Neutrophil (primary cell): ENCODE data around the gene SNAP47.

Experiments
- H3K27ac ChIP-seq: fragments of 200-600 bp; sonication (generic); 2 replicates; pipeline ENCODE4 v1.5.1; 2016; ENCODE audit warnings: mild to moderate bottlenecking, moderate library complexity
- H3K27me3 ChIP-seq: fragments of 200-600 bp; sonication (generic); 2 replicates; pipeline ENCODE4 v1.6.0; 2016; ENCODE audit warnings: mild to moderate bottlenecking
- H3K36me3 ChIP-seq: fragments of 200-600 bp; sonication (generic); 2 replicates; pipeline ENCODE4 v1.5.1; 2017
- H3K4me1 ChIP-seq, 2 experiments: fragments of 200-600 bp in 1 of 2; sonication (generic) in 1 of 2; 1 replicate in 1 of 2; 2 replicates in 1 of 2; pipeline versions ENCODE4 v1.5.1 to v1.6.1; 2013 to 2016; ENCODE audit warnings: low read depth in 1 of 2, low read length in 1 of 2, mild to moderate bottlenecking in 1 of 2, moderate library complexity in 1 of 2; ENCODE audit not compliant: control insufficient read depth in 1 of 2, insufficient read depth in 1 of 2
- H3K4me3 ChIP-seq, 2 experiments: fragments of 200-600 bp in 1 of 2; sonication (generic) in 1 of 2; 1 replicate in 1 of 2; 2 replicates in 1 of 2; pipeline ENCODE4 v1.5.1; 2013 to 2016; ENCODE audit warnings: low read depth in 1 of 2, low read length in 1 of 2, mild to moderate bottlenecking in 1 of 2, moderate library complexity in 1 of 2
- H3K9me3 ChIP-seq: fragments of 200-600 bp; sonication (generic); 2 replicates; pipeline ENCODE4 v1.5.1; 2016
- TF ChIP-seq, protein P1 (sequence below): fragments of 200-600 bp; sonication (generic); IDR thresholded peaks from 2 replicates; pipeline ENCODE4 v1.5.1; 2016; ENCODE audit warnings: antibody characterized with exemption

The SNAP47 gene

DNA sequence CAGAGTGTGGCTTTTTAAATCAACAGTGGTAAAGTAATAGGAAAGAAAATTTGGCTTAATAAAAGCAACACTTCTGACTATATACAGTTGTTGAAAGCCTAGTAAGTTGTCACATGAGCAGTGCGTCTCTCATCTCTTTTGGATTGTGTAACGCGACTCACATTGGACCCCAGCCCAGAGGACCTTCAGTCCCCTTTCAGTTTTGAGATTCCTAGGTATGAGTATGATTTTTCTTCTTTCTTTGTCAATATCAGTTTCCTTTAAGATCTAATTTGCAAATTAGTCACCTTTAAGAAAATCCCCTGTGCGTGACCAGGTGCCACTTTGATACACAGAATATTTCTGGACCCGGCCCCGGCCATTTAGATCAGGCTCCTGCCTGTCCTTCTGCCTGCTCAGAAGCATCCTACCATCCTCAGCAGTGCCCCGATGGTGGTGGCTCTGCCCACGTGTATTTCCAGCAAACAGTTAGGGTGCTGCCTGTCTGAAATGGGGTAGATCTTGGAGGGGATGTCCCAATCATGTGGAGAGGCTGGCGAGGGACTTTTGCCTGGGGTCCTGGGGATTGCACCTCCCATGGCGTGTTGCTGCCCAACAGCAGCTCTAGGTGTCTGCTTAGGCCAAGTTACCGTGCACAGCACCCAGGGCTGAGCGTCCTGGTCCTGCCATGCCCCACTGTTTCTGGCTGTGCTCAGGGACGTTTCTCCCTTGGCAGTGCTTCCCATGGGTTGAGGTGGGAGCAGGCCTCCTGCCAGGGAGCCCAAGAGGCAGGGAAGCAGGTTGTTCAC, 21.1 kb downstream of the SNAP47 start:
- no peaks in the 10 kb centered on the region for H3K27me3 ChIP-seq
- no peaks in the 10 kb centered on the region for H3K4me1 ChIP-seq
- TF ChIP-seq, protein P1, sequence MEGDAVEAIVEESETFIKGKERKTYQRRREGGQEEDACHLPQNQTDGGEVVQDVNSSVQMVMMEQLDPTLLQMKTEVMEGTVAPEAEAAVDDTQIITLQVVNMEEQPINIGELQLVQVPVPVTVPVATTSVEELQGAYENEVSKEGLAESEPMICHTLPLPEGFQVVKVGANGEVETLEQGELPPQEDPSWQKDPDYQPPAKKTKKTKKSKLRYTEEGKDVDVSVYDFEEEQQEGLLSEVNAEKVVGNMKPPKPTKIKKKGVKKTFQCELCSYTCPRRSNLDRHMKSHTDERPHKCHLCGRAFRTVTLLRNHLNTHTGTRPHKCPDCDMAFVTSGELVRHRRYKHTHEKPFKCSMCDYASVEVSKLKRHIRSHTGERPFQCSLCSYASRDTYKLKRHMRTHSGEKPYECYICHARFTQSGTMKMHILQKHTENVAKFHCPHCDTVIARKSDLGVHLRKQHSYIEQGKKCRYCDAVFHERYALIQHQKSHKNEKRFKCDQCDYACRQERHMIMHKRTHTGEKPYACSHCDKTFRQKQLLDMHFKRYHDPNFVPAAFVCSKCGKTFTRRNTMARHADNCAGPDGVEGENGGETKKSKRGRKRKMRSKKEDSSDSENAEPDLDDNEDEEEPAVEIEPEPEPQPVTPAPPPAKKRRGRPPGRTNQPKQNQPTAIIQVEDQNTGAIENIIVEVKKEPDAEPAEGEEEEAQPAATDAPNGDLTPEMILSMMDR, result no peak
- no peak overlapping the region for H3K27ac ChIP-seq
- no peak overlapping the region for H3K4me3 ChIP-seq
- no peaks in the 10 kb centered on the region for H3K9me3 ChIP-seq
- peaks cover 26% of the 10 kb centered on the region for H3K36me3 ChIP-seq

DNA sequence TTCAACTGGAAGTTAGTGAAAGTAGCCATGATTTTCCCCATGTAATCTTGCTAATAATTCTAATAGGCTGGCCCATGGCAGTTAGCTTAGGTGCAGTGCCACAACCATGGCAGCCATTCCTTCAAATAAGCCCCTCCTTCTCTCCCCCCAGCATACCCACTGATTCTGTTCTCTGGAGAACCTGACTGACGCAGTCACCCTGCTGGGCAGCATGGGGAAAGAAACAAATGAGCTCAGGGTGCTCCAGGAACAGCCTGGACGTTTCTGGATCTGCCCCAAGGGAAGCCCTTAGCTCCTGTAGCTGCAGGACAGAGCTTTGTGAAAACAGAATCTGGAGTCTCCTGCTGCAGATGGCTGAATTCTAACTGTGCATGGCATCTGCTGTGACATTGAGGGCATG, 22.5 kb downstream of the SNAP47 start:
- H3K27ac ChIP-seq, result no peak overlapping the region
- TF ChIP-seq, protein P1, result no peak
- H3K4me1 ChIP-seq, result no peaks in the 10 kb centered on the region
- no peaks in the 10 kb centered on the region for H3K27me3 ChIP-seq
- H3K36me3 ChIP-seq, result peaks cover 35% of the 10 kb centered on the region
- no peak overlapping the region for H3K4me3 ChIP-seq
- H3K9me3 ChIP-seq, result no peaks in the 10 kb centered on the region

DNA sequence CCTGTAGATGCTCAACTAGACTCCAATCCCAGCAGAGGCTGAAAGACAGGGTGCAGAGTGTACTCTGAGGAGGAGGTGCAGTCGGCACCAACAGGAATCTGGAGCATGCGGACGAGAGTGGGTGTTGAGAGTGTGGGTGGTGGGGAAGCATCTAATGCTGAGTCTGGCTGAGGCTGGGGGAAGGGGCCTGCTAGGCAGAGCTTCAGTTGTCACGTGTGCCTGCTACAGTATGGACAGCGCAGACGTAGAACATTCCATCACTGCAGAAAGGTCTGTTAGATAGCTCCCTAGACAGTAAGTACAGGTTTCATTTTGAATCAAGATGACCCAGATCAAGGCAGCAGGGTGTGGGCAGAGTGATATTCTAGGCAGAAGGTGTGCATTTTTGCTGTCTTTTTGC, 23.1 kb downstream of the SNAP47 start:
- Histone ChIP-seq H3K4me3 (no peak overlapping the region), H3K27me3 (no peaks in the 10 kb centered on the region), H3K4me1 (no peaks in the 10 kb centered on the region), H3K36me3 (peaks cover 36% of the 10 kb centered on the region), H3K27ac (no peak overlapping the region), H3K9me3 (no peaks in the 10 kb centered on the region)
- TF ChIP-seq, protein P1, result no peak

DNA sequence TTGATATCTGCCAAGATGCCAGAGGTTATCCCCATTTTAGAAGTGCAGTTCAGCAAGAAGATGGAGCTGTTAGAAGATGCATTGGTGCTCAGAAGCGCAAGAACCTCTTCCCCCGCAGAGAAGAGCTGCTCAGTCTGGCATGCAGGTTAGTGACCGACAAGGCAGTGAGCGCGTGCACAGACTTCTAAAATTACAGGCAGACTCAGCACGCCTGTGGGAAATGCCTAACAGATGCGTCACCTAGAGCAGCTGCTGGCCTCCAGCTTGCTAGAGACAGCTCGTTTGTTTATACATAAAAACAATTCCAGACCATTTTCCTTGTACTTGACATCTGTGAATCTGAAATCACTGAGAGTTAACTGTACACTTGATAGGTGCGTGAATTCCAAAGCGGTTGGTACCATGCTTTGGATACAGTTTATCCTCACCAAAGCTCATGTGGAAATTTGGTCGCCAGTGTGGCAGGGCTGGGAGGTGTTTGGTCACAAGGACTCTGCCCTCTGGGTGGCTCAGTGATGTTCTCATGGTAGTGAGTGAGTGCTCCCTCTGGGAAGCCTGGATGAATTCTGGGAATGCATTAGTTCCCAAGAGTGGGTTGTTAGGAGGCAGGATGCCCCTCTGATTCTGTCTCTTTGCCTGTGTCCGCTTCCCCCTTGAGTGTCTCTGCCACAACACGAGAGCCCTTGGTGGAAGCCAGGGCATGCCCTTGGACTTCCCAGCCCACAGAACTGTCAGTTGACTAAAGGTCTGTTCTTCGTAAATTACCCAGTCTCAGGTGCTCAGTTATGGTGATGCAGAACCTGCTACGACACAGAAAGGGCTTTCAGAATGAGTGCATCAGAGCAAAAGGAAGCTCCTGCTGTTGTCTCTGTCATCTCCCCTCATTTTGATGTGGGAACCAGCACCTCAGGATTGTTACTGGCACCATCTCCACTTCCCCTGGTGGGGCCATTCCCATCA, 24.4 kb downstream of the SNAP47 start:
- Histone ChIP-seq H3K36me3 (peaks cover 47% of the 10 kb centered on the region), H3K4me3 (no peak overlapping the region), H3K27ac (no peak overlapping the region), H3K4me1 (no peaks in the 10 kb centered on the region), H3K9me3 (no peaks in the 10 kb centered on the region), H3K27me3 (no peaks in the 10 kb centered on the region)
- TF ChIP-seq, protein P1, result no peak

DNA sequence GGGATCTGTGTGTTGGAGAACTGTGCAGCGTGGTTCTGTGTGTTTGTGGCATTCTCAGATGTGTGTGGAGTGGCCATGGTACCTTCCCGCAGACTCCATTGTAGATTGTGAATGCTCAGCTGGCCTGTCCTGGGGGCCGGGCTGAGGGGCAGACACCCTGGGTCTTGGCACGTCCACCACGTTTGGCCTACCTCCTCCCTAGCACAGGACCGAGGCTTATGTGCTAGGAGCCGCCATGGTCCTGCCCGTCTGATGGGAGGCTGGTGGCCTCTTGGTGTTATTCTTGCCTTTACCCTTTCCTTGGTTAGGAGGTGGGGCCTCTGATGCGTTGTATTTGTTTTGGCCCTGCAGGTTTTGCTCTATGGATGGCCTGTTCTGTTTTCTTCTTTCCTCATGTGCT, 25.1 kb downstream of the SNAP47 start:
- Histone ChIP-seq H3K27ac (no peak overlapping the region), H3K27me3 (no peaks in the 10 kb centered on the region), H3K36me3 (peaks cover 47% of the 10 kb centered on the region), H3K4me3 (no peak overlapping the region), H3K9me3 (no peaks in the 10 kb centered on the region), H3K4me1 (no peaks in the 10 kb centered on the region)
- TF ChIP-seq, protein P1, result no peak
